Loucy (cell line): Measurements from ENCODE around the gene CORO2B.

ENCODE experiments used
- EZH2phosphoT487 ChIP-seq: fragments of 200-600 bp; IDR thresholded peaks from 2 replicates; pipeline ENCODE4 v1.6.1; 2018; ENCODE audit warnings: antibody characterized with exemption, mild to moderate bottlenecking, moderate library complexity, borderline replicate concordance
- TF ChIP-seq, protein P1 (sequence below): fragments of 200-600 bp; sonication (generic); conservative IDR thresholded peaks from 2 replicates; pipeline ENCODE4 v1.5.1; 2014; ENCODE audit warnings: mild to moderate bottlenecking, antibody characterized with exemption, low read length

DNA sequence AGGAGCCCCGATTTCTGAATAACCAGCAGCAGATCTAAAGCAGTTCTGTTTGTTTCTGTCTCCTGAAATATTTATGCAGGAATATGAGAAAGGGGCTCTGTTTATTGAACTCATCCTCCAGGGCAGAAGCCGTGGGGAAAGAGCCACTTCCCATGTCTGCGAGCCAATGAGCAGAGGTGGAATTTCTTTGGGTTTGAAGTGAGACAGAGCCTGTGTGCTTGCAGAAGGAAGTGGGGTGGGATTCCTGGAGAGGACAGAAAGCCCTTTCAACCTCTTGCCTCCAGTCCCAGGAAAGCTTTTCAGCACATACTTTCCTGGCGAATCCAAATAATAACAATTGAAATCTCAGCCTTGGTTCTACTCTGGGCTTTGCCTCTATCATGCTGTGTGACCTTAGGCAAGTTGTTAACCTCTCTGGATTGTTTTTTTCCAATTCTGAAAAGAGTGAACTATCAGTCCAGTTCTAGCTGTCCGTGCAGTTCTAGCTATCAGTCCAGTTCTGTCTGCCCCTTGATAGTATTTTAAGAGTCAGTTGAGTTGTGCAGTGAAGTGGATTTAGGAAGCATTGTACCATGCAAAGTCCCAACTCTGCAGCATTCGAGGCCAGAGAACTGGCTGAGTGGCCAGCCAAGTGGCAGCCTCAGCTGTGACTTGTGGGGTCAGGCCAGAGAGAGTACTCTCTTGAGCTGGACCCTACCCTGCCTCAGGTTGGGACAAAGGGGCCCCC is 15.9 kb downstream of the CORO2B start:
- TF ChIP-seq, protein P1, sequence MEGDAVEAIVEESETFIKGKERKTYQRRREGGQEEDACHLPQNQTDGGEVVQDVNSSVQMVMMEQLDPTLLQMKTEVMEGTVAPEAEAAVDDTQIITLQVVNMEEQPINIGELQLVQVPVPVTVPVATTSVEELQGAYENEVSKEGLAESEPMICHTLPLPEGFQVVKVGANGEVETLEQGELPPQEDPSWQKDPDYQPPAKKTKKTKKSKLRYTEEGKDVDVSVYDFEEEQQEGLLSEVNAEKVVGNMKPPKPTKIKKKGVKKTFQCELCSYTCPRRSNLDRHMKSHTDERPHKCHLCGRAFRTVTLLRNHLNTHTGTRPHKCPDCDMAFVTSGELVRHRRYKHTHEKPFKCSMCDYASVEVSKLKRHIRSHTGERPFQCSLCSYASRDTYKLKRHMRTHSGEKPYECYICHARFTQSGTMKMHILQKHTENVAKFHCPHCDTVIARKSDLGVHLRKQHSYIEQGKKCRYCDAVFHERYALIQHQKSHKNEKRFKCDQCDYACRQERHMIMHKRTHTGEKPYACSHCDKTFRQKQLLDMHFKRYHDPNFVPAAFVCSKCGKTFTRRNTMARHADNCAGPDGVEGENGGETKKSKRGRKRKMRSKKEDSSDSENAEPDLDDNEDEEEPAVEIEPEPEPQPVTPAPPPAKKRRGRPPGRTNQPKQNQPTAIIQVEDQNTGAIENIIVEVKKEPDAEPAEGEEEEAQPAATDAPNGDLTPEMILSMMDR: no peak
- TF ChIP-seq EZH2phosphoT487: no peak
